H54 (cell line): ENCODE data around the gene ATG7.
"Not testable (repeated sequence)": the region's sequence is repeated elsewhere in the genome, so short reads cannot be mapped to it uniquely, and the experiment has no call there.

ENCODE experiments used
- DNase-seq: peaks from one replicate; pipeline ENCODE4 v3.0.0; 2011; ENCODE audit warnings: low spot score, mixed read lengths; ENCODE audit not compliant: insufficient read length
- FAIRE-seq: peaks from 3 replicates; lab custom pipeline; 2011; peaks lifted over from hg19 to GRCh38; lab: Jason Lieb, UNC
- POLR2A ChIP-seq: IDR thresholded peaks from 2 replicates; pipeline ENCODE4 v1.6.1; 2011; ENCODE audit warnings: low read depth, mild to moderate bottlenecking, low read length

Gene ATG7

DNA sequence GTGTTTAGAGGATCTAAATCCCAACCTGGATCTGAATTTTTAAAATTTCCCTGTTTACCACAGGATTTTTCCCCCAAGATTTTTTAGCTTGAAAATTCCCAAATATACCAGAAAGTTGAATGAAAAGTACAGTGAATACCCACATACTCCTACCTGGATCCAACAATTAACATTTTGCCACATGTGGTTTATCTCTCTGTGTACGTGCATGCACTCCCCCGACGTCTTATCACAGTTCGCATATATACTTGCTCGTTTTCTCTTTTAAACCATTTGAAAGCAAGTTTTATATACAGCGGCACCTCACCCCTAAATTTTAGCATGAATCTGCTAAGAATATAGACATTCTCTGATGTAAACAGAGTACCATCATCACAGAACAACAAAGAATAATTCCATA, 165.3 kb downstream of the ATG7 start:
- FAIRE-seq: no peak
- DNase-seq: no peak
- no peak for TF ChIP-seq POLR2A

DNA sequence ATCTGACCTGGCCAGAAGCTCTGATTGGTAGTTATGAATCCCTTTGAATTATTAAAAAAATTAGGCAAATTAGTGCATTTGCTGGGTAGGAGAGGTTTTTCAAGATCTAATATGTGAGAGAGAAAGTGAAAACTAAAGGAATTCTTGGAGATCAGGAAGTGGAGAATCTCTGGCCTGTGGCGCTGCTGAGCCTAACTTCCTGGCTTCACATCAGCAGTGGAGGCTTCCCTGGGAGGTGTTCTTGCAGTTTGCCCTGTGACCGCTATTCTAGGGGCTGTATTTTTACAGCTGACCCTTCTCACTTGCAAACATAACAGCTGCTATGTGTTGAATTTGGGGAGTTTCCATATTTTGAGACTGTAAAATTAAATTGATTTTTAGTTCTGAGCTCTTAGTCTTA, 166.4 kb downstream of the ATG7 start:
- no peak for TF ChIP-seq POLR2A
- FAIRE-seq (no peak), DNase-seq (no peak)

DNA sequence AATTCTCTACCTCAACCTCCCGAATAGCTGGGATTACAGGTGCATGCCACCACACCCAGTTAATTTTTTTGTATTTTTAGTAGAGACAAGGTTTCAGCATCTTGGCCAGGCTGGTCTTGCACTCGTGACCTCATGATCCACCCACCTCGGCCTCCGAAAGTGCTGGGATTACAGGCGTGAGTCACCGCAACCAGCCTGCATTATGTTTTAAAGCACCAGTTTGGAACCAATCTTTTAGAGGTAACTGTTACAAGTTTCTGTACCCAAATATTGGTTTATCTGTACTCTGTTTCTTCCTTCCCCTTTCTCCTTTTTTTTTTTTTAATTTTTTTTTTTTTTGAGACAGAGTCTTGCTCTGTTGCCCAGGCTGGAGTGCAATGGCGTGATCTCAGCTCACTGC, 169.1 kb downstream of the ATG7 start:
- not testable (repeated sequence) for FAIRE-seq, DNase-seq

DNA sequence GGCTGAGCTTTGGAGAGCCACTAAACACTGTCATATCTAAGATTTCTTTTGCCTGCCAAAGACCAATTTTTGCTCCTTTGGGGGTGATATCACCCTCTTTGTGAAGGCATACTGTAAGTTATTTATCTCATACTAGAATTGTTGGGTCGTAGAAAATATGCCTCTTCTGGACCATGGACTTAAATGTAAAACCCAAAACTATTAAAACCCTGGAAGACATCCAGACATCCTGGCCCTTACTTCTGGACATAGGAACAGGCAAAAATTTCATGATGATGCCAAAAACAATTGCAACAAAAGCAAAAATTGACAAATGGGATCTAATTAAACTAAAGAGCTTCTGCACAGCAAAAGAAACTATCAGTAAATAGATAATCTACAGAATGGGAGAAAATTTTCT, 172.2 kb downstream of the ATG7 start:
- DNase-seq: no peak
- TF ChIP-seq POLR2A: no peak
- no peak for FAIRE-seq

DNA sequence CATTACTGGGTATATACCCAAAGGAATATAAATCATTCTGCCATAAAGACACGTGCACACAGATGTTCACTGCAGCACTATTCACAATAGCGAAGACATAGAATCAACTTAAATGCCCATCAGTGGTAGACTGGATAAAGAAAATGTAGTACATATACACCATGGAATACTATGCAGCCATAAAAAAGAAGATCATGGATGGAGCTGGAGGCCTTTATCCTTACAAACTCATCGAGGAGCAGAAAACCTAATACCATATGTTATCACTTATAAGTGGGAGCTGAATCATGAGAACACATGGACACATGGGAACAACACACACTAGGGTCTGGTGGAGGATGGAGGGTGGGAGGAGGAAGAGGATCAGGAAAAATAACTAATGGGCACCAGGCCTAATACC, 173.0 kb downstream of the ATG7 start:
- not testable (repeated sequence) for DNase-seq, FAIRE-seq

DNA sequence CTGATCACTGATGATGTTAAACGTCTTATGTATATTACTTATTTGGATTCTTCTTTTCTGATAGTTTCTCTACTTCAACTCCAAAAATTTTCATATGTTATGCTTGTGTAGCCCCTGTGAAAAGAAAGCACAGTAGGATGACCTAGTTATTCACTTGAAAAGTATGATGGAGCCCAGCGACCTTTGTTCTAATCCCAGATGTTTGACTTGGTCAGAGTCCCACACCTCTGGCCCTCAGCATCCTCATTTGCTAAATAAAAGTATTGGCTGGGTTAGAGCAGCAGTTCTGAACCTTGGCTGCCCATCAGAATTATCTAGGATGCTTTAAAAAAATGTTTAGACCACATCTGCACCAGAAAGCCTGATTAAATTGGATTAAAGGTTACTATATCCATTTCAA, 173.7 kb downstream of the ATG7 start:
- no peak for TF ChIP-seq POLR2A
- FAIRE-seq (no peak), DNase-seq (no peak)

DNA sequence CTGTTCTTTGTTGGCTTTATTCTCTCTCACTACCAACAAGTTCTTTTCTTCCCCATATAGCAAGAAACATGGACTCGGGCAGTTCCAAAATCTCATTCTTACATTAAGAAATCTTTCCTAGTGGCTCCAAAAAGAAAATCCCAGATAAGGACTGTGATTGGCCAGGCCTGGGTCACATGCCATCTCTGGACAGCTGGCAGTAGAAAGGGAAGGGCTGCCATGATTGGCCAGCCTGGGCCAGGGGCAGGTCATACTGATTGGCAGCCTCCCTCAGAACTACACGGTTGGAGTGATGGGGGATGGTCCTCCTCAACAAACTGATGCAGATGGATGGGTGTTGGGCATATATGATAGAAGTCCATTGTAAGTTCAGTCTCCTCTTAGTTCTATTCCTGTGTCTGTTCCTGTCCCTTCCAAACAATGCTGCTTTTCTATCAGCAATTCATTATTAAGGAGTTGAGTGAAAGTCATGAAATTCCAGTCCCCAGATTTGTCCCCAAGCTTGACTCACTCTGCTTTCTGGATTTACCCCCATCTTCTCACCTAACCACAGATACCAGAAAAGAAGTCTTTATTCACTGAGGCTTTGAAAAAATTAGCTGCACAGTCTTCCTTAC, 175.5 kb downstream of the ATG7 start:
- TF ChIP-seq POLR2A: no peak
- DNase-seq (no peak), FAIRE-seq (no peak)

DNA sequence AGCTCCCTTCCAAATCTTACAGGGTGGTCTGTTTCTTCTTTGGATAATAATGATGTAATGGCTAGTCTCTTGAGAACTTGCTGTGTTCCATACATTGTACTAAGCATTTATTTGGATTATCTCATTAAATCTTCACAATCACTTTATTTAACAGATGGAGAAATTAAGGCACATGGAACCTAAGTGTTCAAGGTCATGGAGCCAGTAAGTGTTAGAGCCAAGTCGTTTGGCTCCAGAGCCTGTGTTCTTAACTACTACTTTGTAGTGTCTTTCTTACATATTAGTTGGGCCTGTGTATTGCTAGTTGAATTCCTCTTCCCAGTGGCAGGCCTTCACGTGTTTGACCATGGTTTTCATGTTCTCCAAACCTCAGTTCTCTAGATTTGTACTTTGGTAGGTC, 177.8 kb downstream of the ATG7 start:
- FAIRE-seq: no peak
- TF ChIP-seq POLR2A: no peak
- DNase-seq: no peak

DNA sequence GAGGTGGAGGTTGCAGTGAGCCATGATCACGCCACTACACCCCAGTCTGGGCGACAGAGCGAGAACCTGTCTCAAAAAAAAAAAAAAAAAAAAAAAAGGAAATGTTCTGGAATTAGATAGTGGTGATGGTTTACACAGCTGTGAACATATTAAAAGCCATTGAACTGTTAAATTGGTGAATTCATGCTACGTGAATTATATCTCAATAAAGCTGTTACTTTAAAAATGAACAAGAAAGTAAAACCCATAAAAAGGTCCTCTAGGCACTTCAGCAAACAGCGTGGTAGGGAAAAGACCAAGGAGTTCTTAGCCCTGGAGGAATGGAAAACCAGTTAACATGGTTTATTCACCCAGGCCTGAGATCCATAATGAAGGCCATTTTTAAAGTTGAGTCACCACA, 180.1 kb downstream of the ATG7 start:
- no peak for TF ChIP-seq POLR2A
- FAIRE-seq (no peak), DNase-seq (no peak)

DNA sequence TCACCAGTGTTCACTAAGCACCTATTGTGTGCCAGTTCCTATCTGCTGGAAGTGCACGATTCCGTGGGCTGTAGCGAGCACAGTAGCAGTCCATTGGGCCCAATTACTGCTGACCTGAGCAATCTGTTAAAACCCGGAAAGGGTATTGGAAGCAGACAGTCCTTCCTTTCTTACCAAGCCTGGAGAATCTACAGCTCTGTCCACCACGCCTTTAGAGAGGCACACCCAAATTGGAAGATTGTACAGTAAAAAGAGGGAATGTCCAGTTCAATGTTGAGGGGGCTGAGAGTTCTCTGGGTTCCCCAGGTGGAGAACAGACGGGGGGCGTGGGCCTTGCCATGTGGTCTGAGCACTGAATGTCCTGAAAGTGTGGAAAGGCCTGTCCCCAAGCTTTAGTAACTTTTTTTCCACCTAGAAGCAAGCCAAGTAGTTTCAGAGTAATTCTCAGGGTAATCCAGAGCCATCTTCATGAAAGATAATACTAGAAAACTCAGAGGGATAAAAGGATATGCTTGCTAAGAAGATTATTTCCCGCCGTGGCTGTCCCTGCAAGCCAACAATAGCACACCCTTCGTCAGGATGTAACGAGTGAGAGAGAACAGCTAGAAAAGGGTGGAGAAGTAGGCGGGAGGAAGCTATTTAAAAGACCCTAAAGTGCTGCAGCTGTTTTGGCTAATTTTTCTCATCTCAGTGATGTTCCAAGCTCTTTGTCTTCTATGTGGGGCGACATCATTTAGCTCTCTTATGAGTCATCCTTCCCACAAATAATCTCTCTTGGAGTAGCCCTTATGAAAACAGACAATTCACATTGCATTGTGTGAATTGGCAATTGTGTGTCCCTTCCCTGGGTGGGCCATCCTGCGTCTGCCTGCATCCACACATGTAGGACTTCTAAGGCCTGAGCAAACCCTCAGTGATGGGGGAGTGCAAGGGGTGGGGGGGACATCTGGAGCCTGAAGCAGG, 181.0 kb downstream of the ATG7 start:
- FAIRE-seq (peak; percentile 67), DNase-seq (peak; percentile 13)
- no peak for TF ChIP-seq POLR2A

DNA sequence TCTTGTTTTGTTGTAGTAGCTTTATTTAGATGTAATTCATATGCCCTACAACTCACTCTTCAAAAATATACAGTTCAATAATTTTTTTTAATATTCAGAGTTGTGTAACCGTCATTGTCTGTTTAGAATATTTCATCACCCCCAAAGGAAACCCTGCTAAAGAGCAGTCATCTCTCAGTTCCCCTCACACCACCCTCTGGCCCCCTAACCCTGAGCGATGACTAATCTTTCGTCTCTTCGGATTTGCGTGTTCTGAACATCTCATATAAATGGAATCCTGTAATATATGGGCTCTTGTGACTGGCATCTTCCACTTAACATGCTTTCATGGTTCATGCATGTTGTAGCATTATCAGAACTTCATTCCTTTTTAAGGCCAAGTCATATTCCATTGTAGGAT, 183.8 kb downstream of the ATG7 start:
- no peak for TF ChIP-seq POLR2A
- FAIRE-seq (no peak), DNase-seq (no peak)

DNA sequence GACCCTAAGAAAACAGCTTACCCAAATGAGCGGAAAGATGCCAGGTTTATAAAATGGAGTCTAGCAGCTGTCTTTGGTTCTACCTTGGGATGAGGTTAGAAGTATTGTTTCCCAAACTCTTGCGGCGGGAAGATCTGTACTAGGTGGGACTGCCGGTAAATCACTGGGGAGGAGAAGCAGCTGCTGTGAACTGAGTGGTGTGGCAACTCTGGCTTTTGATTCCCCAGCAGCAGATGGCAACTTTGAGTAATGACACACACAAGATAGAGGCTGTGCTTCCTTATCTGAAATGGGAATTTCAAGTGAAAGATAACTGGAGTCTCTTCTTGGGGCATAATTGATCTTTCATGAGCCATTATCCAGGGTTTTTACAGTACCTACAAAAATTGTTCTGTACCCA, 184.9 kb downstream of the ATG7 start:
- FAIRE-seq (no peak), DNase-seq (no peak)
- no peak for TF ChIP-seq POLR2A

DNA sequence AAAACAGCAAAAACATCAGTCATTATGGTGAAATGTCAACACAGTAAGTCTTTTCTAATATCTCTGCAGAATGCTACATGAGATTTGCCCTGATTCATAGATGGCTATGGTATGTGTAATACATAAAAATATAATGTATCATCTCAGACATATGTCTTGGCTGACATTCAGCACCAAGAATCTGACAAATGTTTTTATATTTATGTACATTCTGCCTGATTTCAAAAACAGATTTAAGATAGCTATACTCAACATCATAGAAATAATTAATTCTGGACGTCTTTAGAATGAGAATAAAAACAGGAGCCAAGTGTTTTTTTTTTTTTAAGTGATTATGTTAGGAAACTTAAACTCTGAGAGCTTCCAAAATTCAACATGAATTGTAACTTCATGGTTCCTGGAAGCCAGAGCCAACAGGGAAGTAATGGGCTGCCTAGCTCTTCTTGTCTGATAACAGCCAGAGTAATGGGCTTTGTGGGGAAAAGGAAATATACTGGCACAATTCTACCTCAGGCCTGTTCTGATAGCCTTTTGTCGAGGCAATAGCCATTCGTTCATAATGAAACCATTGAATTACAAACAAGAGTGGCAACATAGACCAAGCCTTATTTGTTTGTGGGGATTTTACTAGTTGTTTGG, 187.1 kb downstream of the ATG7 start:
- DNase-seq: no peak
- no peak for TF ChIP-seq POLR2A
- no peak for FAIRE-seq

DNA sequence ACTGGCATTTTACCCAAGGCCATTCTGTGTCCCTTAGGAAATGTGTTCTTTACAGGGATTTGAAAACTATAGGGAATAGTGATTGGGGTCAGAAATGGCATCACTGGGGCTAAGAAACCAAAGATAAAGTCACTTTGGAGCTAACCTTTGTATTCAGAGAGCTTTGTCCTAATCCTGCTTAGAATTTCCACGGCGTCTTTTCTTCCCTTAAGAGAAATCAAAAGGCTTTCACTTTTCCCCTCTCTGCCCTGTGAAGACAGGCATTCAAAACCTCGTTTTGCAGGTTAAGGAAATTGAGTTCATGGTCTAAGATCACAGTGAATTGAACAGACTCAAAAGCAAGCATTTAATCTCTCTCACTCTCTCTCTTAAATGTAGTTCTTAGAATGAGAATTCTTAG, 189.0 kb downstream of the ATG7 start:
- FAIRE-seq: no peak
- no peak for TF ChIP-seq POLR2A
- no peak for DNase-seq

DNA sequence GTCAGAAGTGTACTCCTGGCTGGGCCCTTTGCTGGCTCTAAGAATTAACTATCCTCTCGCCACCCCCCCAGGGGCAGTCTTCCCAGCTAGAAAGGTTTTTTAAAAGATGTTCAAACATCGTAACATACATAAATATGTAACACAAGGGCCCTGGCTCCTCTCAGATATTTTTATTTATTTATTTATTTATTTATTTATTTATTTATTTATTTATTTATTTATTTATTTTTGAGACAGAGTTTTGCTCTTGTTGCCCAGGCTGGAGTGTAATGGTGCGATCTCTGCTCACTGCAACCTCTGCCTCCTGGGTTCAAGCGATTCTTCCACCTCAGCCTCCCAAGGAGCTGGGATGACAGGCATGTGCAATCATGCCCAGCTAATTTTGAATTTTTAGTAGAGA, 190.5 kb downstream of the ATG7 start:
- DNase-seq, FAIRE-seq: not testable (repeated sequence)
